GM18505 (cell line): ENCODE results near the gene TIMMDC1.
A peak's percentile ranks its signal among the peaks of the same experiment; 100 is the strongest.
"Not testable (repeated sequence)": the region's sequence is repeated elsewhere in the genome, so short reads cannot be mapped to it uniquely, and the experiment has no call there.

Source experiments
- ATAC-seq: cut with Tn5 transposase; IDR thresholded peaks from one replicate; pipeline ENCODE4 v1.9.1; 2021; ENCODE audit not compliant: unreplicated experiment
- POLR2A ChIP-seq: IDR thresholded peaks from 4 replicates; pipeline ENCODE4 v1.6.1; 2011; ENCODE audit warnings: borderline replicate concordance; ENCODE audit not compliant: insufficient read depth, insufficient read length; ENCODE audit errors: extremely low read depth

TIMMDC1 gene

DNA sequence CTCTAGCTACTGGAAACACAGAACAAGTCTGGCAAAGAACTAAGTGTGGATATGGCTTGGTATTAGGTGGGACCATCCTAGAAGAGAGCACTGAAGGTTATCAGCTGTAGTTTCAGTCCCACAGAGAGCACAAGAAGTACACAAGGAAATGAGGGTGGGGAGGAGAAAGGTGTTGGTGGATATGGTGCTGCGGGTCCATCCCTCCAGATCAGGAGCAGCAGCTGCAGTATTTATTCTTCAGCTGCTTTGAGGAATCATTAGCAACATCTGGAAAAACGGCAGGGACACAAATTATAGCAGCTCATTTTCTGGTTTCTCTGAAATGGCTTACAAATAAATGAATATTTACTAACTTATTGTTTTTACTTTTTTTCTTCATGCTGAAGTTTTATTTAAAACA, 32.1 kb downstream of the TIMMDC1 start:
- TF ChIP-seq POLR2A: no peak
- ATAC-seq: no peak

DNA sequence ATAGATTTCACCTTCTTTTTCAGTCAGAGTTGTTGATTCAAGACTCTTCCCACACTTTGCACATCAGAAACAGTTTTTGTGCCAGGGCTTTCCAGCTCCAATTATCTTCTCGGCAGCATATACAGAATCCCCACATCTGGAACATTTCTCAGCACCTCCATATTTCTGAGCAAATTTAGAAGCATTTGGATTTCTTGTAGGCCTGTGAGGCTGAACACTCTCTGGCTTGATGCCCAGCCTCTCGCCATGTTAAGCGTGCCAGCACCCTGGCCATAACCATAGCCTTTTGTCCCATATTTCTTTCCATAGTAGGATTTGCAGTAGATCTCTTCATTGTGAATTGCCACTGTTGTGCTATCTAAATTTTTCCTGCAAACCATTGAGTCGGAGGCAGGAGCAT, 32.8 kb downstream of the TIMMDC1 start:
- no peak for ATAC-seq
- TF ChIP-seq POLR2A: no peak

DNA sequence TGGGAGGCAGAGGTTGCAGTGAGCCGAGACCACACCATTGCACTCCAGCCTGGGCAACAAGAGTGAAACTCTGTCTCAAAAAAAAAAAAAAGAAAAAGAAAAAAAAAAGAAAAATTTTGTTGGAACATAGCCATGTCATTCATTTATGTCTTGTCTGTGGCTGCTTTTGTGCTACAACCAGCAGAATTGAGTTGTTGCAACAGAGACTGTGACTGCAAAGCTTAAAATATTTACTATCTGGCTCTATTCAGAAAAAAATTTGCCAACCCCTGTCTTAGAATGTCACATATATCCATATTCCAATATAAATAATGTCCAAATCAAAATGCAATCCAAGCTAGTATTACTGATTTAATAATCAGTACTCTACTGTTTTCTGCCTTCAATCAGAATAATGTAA, 35.9 kb downstream of the TIMMDC1 start:
- no peak for TF ChIP-seq POLR2A
- ATAC-seq: no peak

DNA sequence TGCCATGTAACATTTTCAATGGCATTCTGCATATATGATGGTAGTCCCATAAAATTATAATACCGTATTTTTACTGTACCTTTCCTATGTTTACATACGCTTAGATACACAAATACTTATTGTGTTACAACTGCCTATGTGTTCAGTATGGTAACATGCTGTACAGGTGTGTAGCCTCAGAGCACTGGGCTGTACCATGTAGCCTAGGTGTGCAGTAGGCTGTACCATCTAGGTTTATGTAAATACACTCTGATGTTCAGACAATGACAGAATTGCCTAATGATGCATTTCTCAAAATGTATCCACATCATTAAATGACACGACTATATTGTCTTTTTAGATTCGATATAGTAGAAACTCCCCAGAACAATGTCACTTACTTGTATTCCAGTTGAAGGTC, 38.4 kb downstream of the TIMMDC1 start:
- ATAC-seq: no peak
- TF ChIP-seq POLR2A: no peak

DNA sequence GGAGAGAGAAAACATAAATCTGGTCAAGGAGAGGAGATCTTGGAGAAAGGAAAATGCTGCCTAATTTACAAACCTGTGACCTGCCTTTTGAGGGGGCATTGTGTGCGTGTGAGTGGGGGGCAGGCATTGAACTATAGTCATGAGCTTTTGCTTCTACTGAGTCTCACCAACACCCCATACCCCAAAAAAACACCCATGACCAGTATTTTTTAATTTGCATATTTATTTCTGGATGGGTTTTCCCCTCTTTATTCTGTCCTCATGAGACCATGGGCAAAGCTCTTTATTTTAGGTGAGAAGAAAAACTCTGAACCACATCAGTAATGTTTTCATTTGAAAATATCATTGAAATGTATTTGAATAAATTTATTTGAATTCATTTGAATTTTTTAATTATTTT, 40.4 kb downstream of the TIMMDC1 start:
- ATAC-seq: no peak
- no peak for TF ChIP-seq POLR2A

DNA sequence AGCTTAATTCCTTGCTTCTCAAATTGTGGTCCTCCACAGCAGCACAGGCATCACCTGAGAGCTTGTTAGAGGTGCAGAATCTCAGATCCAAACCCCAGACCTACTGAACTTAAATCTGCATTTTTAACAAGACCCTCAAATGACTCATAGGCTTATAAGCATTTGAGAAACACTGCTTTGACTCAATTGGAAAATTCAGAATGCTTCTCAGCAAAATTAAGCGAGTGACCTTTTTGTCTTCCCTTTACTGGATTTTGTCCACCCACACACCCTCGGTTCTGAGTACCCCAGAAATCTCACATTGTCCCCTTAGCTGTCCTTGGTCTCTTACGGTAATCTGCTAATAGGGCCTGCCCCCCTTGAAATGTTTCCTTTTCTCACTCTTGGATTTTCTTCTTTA, 43.2 kb downstream of the TIMMDC1 start:
- TF ChIP-seq POLR2A: no peak
- no peak for ATAC-seq

DNA sequence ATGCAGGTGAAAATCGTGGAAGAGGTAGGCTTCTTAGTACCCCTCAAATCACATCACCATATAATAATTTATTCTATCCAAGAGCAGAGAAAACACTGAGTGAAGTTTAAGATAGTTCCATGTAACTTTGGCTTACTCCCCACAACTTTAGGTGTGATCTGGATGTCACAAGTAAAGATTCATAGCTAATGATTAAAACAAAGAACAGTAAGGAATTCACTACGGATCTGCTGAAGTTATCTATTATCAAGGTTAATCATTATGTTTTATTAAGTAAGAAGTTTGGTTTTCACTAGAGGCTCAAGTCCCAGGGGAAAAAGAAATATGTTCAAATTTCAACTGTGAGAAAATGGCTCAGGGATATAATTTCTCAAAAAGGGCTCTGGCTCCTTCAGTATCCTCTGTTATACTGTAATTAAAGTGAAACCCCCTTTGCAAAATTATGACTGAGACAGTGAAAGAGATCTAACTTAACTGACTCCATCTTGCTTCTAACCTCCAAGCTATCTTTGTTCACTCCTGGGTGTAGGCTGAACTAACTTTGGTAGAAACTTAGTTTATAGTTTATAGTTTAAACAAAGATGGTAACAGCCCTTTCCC, 43.9 kb downstream of the TIMMDC1 start:
- TF ChIP-seq POLR2A: no peak
- no peak for ATAC-seq

DNA sequence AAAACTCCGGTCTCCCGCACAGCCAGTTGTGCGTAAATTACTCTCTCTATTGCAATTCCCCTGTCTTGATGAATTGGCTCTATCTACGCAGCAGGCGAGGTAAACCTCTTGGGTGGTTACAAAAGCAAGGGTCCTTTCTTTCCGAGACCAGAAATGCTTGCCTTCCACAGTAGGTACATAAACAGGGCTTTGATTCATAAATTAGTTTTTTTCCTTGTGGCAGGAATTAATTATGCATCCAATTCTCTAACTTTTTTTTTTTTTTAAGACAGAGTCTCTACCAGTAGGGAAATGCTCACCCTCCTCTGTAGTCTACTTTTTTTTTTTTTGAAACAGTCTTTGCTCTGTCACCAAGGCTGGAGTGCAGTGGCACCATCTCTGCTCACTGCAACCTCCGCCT, 44.8 kb downstream of the TIMMDC1 start:
- TF ChIP-seq POLR2A: no peak
- ATAC-seq: no peak

DNA sequence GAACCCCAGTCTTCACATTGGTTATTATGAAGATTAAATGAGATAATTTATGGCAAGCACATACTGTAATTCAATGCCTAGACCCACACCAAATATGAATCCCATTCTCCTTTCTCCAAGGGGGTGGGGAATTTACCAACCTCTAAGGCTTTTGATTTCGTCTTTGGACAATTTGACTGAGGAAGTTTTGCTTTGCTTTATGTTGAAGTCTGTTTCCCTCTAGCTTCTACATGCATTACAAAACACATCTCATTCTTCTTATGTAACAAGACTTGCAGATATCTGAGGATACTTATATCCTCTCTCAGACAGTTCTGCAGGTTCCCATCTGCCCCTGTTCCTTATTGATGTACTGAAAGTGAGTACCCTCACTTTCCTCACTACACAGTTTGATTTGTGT, 48.9 kb downstream of the TIMMDC1 start:
- no peak for TF ChIP-seq POLR2A
- no peak for ATAC-seq

DNA sequence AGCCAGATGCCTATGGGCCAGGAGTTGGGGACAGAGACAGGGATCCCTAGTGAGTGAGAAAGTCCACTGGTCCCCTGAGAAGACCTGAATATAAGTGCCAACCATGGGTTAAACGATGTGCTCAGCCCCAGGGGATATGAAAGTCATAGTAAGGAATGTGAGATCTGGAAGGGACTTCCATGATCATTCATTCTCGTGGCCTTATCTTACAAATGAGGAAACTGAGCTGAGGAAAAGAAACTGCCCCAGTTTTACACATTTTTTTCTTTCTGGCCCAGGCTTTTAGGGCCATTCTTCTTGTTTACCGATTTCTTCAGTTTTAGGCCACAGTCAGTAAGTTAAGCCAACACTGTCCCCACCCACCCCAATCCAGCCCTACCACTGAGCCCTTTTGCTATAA, 50.0 kb downstream of the TIMMDC1 start:
- TF ChIP-seq POLR2A: no peak
- no peak for ATAC-seq

DNA sequence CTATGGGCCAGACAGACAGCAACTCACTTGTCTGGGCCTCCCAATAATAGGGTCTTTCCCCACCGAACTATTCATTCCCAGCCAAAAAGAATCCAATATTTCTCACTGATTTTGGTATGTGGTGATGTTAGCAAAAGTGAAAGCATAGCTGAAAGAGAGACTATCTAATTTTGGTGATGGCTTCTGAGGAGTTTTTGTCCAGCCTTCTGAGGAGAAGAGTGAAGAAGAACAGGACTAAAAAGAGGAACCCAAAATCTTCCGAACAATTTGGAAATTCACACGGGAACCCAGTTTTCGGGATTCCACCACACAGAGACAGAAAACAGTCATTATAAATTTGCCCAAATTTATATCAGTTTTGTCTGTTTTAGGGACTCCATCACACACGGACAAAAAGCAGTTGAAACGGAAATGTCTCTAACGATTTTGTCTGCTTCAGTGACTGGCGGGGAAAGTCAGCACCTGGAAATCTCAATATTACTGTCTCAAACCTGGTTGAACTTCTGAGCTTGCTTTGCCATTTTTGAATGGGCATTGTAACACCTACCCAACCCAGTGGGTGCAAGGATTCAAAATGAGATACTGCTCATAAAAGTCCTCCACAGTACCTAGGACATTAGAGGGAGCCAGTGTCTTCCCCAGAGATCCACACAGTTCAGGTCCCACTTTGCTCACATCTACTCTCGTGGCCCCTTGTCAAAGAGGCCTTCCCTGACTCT, 52.0 kb downstream of the TIMMDC1 start:
- ATAC-seq: peak; percentile 35

DNA sequence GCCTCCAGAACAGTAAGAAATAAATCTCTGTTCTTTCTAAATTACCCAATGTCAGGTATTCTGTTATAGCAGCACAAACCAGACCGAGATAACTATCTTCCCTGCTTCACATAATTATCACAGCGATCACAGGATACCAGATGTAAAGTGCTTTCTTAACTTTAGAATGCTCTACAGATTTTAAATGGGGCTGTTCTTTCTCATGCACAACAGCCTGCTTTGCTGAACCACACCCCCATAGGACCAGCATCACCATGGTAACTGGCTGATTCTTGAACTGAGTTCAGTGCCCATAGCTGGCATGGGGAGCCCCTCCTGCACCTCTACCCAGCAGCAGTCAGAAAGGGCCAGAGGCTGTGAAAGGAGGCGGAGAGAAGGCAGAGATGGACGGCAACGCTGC, 53.3 kb downstream of the TIMMDC1 start:
- TF ChIP-seq POLR2A: no peak
- no peak for ATAC-seq

More for the DNA sequence above, 52.0 kb downstream of the TIMMDC1 start:
- peak; percentile 50 for TF ChIP-seq POLR2A

DNA sequence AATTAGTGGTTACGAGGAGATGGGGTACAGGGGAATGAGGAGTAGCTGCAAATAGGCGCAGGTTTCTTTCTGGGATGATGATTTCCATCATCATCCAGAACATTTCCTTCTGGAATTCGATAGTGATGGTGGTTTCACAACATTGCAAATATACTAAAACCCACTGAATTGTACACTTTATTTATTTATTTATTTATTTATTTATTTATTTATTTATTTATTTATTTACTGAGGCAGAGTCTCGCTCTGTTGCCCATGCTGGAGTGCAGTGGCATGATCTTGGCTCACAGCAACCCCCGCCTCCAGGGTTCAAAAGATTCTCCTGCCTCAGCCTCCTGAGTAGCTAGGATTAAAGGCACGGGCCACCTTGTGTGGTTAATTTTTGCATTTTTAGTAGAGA, 54.6 kb downstream of the TIMMDC1 start:
- ATAC-seq: not testable (repeated sequence)

DNA sequence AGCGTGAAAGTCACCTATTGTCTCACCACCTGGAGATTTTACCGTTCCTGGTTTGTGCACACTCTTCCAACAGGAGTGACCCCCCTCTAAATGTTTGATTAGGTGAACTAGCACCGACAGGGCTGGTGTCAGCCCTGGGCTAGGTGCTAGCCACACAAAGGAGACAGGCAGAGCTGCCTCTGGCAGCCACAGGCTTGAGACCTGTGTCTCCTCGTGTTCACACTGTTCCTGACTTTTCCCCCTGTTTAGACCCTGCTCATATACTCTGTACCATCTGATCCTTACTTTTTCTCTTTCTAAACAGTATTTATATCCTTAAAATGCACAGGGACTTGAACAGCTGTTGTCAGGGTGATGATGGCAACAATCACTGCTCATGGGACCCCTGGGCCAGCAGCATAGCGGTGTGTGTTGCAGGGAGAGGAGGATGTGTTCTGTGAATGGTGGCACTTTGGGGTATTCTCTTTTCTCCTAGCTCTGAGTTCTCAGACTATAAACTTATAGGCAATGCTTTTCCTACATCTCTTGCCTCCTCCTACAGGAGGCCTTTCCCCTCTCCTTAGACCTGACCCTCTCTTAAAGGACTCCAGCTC, 55.6 kb downstream of the TIMMDC1 start:
- peak; percentile 35 for TF ChIP-seq POLR2A
- ATAC-seq: no peak
